GM19324 (cell line): Measurements from ENCODE around the gene SLC41A3.
"Not testable (repeated sequence)": the region's sequence is repeated elsewhere in the genome, so short reads cannot be mapped to it uniquely, and the experiment has no call there.

Experiments used
- ATAC-seq: cut with Tn5 transposase; IDR thresholded peaks from one replicate; pipeline ENCODE4 v1.9.1; 2021; ENCODE audit warnings: mild to moderate bottlenecking, moderate library complexity; ENCODE audit not compliant: unreplicated experiment, low FRiP score

The SLC41A3 gene

GRCh38 chr3:126013751-126014156 lies 70.2 kb downstream of the SLC41A3 start:
- no peak for ATAC-seq

- ATAC-seq, result no peak
These were observed 74.7 kb downstream of the SLC41A3 start for GRCh38 chr3:126009181-126009580.

GRCh38 chr3:126008219-126008618 lies 75.7 kb downstream of the SLC41A3 start:
- ATAC-seq, result no peak

GRCh38 chr3:126005951-126006350 lies 78.0 kb downstream of the SLC41A3 start:
- ATAC-seq, result no peak

- no peak for ATAC-seq
These were observed 79.2 kb downstream of the SLC41A3 start for GRCh38 chr3:126004692-126005091.

GRCh38 chr3:126004217-126004616 lies 79.7 kb downstream of the SLC41A3 start:
- ATAC-seq, result no peak

- no peak for ATAC-seq
These were observed 80.3 kb downstream of the SLC41A3 start for GRCh38 chr3:126003447-126004190.

- no peak for ATAC-seq
These were observed 81.7 kb downstream of the SLC41A3 start for GRCh38 chr3:126002189-126002588.

GRCh38 chr3:125996751-125997150 lies 87.2 kb downstream of the SLC41A3 start:
- ATAC-seq, result not testable (repeated sequence)

- peak; percentile 89 for ATAC-seq
These were observed 93.5 kb downstream of the SLC41A3 start for GRCh38 chr3:125990253-125990970.

- not testable (repeated sequence) for ATAC-seq
These were observed 99.0 kb downstream of the SLC41A3 start for GRCh38 chr3:125984951-125985350.

GRCh38 chr3:125977104-125977503 lies 106.8 kb downstream of the SLC41A3 start:
- ATAC-seq, result not testable (repeated sequence)

- ATAC-seq, result not testable (repeated sequence)
These were observed 107.9 kb downstream of the SLC41A3 start for GRCh38 chr3:125976003-125976390.

GRCh38 chr3:125975245-125976002 lies 108.5 kb downstream of the SLC41A3 start:
- ATAC-seq, result not testable (repeated sequence)

- not testable (repeated sequence) for ATAC-seq
These were observed 111.7 kb downstream of the SLC41A3 start for GRCh38 chr3:125971997-125972944.

GRCh38 chr3:125968701-125969592 lies 115.0 kb downstream of the SLC41A3 start, which contains the start of gene ROPN1B:
Gene ROPN1B, plus strand, starts transcription at chr3:125969178. Its CDS starts 2,877 bp downstream, at chr3:125972055.
- ATAC-seq, result not testable (repeated sequence)

- ATAC-seq, result not testable (repeated sequence)
These were observed 115.8 kb downstream of the SLC41A3 start for GRCh38 chr3:125968121-125968520.

GRCh38 chr3:125967156-125967555 lies 116.8 kb downstream of the SLC41A3 start:
- ATAC-seq, result no peak

- no peak for ATAC-seq
These were observed 118.4 kb downstream of the SLC41A3 start for GRCh38 chr3:125965505-125965904.
